GM12874 (cell line): ENCODE data around the gene KLK13.

Experiments
- CTCF ChIP-seq: IDR thresholded peaks from 2 replicates; pipeline ENCODE4 v1.5.1; 2011; ENCODE audit warnings: low read depth, mild to moderate bottlenecking, control low read depth, low read length, moderate library complexity; ENCODE audit not compliant: insufficient read depth

Gene KLK13

GRCh38 chr19:51007488-51007887 lies 57.4 kb downstream of the KLK13 start:
- no peak for TF ChIP-seq CTCF

DNA sequence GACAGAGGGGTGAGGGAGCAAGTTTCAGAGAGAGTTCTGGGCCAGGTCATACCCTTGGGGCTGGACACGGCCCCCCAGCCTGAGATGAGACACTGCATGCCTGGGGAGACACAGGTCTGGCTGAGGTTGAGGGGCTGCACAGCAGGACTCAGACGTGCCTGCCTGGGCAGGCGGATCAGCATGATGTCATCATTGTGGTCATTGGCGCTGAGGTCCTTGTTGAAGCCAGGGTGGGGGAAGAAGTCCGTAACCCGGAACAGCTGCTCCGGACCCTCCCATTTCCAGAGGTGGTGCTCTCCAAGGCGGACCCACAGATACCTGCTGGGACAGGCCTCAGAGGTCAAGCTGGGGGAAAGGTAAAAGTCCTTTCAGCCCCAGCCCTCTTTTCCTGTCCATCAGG lies 58.5 kb downstream of the KLK13 start:
- TF ChIP-seq CTCF = no peak
